ENCODE results near the gene CDADC1. TPM values are rescaled to one million over a fixed set of nuclear protein-coding genes. Genes with fewer than 3 reads are reported as not detected.

The CDADC1 gene
- total RNA-seq, 1 donor from 2014 or later: 3.3 TPM

- no peak for TF ChIP-seq CTCF (conservative IDR thresholded peaks at IDR 0.05; ENCODE audit: low read depth, low read length)
- no peak overlapping the region for H3K4me3 ChIP-seq (ENCODE audit: low read depth, low read length)
- no peak for DNase-seq (ENCODE audit: low read depth)
These were observed 56.6 kb downstream of the CDADC1 start for GRCh38 chr13:49304356-49304755.

GRCh38 chr13:49304763-49305700, 57.3 kb downstream of the CDADC1 start:
- no peak for DNase-seq (ENCODE audit: low read depth)

GRCh38 chr13:49305792-49306425, 58.2 kb downstream of the CDADC1 start:
- TF ChIP-seq CTCF (conservative IDR thresholded peaks at IDR 0.05; ENCODE audit: low read depth, low read length): no peak
- no peak overlapping the region for H3K4me3 ChIP-seq (ENCODE audit: low read depth, low read length)
- no peak for DNase-seq (ENCODE audit: low read depth)

More at GRCh38 chr13:49304763-49305700, 57.3 kb downstream of the CDADC1 start:
- TF ChIP-seq CTCF (conservative IDR thresholded peaks at IDR 0.05; ENCODE audit: low read depth, low read length): no peak
- no peak overlapping the region for H3K4me3 ChIP-seq (ENCODE audit: low read depth, low read length)

- TF ChIP-seq CTCF (conservative IDR thresholded peaks at IDR 0.05; ENCODE audit: low read depth, low read length): no peak
- DNase-seq (ENCODE audit: low read depth): no peak
- no peak overlapping the region for H3K4me3 ChIP-seq (ENCODE audit: low read depth, low read length)
These were observed 59.6 kb downstream of the CDADC1 start for GRCh38 chr13:49307365-49307764.

- TF ChIP-seq CTCF (conservative IDR thresholded peaks at IDR 0.05; ENCODE audit: low read depth, low read length): no peak
- no peak overlapping the region for H3K4me3 ChIP-seq (ENCODE audit: low read depth, low read length)
- DNase-seq (ENCODE audit: low read depth): no peak
These were observed 60.6 kb downstream of the CDADC1 start for GRCh38 chr13:49308097-49308875.

GRCh38 chr13:49308921-49309408, 61.2 kb downstream of the CDADC1 start:
- no peak for DNase-seq (ENCODE audit: low read depth)
- H3K4me3 ChIP-seq (ENCODE audit: low read depth, low read length): no peak overlapping the region
- no peak for TF ChIP-seq CTCF (conservative IDR thresholded peaks at IDR 0.05; ENCODE audit: low read depth, low read length)
